ENCODE measurements around the gene IFITM1. TPM values are rescaled to one million over a fixed set of nuclear protein-coding genes. Genes with fewer than 3 reads are reported as not detected.

Gene IFITM1
- total RNA-seq, 1 donor from 2014 or later = 13.3 TPM

DNA sequence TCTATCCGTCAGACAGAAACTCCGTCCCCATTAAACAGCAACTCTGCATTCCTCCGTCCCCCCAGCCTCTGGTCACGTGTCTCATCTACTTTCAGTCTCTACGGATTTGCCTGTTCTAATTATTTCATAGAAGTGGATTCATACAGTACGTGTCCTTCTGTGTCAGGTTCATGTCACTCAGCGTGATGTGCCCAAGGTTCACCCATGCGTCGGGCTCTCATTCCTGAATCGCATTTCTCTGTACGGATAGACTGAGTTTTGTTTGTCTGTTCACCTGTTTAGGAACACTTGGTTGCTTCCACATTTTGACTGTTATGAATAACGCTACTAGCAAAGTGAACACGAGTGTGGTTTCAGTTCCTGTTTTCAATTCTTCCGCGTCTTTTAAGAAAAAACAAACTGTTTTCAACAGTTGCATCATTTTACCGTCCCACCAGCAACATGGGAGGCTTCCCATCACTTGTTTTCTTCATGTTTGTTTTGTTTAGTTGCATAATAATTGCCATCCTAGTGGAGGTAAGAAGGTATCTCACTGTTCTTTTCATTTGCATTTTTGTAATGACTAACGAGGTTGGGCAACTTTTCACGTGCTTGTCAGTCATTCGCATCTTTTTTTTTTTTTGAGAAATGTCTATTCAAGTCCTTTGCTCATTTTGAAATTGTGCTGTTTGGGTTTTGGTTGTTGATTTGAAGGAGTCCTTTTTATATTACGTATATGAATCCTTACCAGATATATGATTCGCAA is 44.5 kb upstream of the IFITM1 start:
- no peak overlapping the region for H3K27ac Mint-ChIP-seq

DNA sequence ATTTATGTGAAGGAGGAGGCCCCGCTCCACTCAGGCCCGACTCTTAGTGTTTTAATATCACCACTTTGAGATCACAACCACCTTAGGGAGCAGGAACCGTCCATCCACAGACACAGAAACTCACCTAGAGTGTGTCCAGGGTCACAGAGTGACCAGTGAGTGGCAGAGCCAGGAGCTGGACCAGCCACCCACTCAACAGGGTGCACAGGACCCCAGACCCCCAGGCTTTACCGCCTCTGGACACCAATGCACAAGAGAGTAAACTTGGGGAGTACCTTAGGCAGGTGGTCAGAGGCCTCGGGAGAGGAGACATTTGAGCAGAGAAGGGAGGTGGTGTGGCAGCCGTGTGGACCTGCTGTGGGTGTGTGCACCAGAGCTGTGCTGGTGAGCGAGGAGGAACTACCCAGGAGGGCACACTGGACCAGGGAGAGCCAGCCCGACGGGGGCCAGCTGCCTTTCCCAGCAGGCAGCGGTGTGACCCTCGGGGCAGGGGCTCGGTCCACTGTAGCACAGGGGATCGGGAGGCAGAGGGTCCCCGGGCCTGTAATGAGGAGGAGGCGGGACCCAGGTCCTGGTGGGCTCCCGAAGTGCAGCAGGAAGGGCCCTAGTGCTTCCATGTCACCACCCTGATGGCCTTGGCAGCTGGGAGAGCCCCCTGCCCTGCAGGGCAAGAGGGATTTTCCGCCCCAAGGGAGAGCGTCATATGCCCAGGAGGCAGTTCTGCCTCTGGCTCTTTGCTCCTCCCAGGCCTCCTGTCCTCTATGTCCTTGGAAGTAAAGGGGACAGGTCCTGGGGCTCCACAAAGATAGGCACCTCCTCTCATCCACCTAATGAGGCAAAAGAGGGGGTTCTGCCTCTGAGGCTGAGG is 43.2 kb upstream of the IFITM1 start:
- peaks cover 3% of the 10 kb centered on the region for H3K4me1 Mint-ChIP-seq
- no peak overlapping the region for H3K4me3 ChIP-seq
- peaks cover 3% of the 10 kb centered on the region for H3K27me3 ChIP-seq
- no peak overlapping the region for H3K4me2 ChIP-seq
- H3K4me3 Mint-ChIP-seq = peak overlapping the region; percentile 27
- no peak overlapping the region for H2AFZ ChIP-seq (replicated peaks)
- H3K9me3 Mint-ChIP-seq = peaks cover 7% of the 10 kb centered on the region
- no peaks in the 10 kb centered on the region for H3K4me1 ChIP-seq
- H3K9ac ChIP-seq = no peak overlapping the region
- peaks cover 3% of the 10 kb centered on the region for H3K27me3 Mint-ChIP-seq (ENCODE audit: insufficient read depth, low read depth)
- no peaks in the 10 kb centered on the region for H3F3A ChIP-seq (ENCODE audit: low read depth)
- TF ChIP-seq EZH2 (IDR thresholded peaks at IDR 0.05) (no peak), EZH2phosphoT487 (IDR thresholded peaks at IDR 0.05) (no peak)
- TF ChIP-seq, protein P1, sequence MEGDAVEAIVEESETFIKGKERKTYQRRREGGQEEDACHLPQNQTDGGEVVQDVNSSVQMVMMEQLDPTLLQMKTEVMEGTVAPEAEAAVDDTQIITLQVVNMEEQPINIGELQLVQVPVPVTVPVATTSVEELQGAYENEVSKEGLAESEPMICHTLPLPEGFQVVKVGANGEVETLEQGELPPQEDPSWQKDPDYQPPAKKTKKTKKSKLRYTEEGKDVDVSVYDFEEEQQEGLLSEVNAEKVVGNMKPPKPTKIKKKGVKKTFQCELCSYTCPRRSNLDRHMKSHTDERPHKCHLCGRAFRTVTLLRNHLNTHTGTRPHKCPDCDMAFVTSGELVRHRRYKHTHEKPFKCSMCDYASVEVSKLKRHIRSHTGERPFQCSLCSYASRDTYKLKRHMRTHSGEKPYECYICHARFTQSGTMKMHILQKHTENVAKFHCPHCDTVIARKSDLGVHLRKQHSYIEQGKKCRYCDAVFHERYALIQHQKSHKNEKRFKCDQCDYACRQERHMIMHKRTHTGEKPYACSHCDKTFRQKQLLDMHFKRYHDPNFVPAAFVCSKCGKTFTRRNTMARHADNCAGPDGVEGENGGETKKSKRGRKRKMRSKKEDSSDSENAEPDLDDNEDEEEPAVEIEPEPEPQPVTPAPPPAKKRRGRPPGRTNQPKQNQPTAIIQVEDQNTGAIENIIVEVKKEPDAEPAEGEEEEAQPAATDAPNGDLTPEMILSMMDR (IDR thresholded peaks at IDR 0.05) = no peak
- DNase-seq (ENCODE audit: low spot score) = no peak
- peak overlapping the region; percentile 42 for H3K27ac Mint-ChIP-seq
- no peaks in the 10 kb centered on the region for H3K9me3 ChIP-seq (ENCODE audit: low read depth)
- H3K36me3 ChIP-seq = no peaks in the 10 kb centered on the region
- H4K20me1 ChIP-seq (ENCODE audit: low read depth) = no peaks in the 10 kb centered on the region
- no peaks in the 10 kb centered on the region for H3K79me2 ChIP-seq (ENCODE audit: low read depth)
- H3K36me3 Mint-ChIP-seq = peaks cover 1% of the 10 kb centered on the region
- H3K27ac ChIP-seq = no peak overlapping the region

More for the DNA sequence above, 44.5 kb upstream of the IFITM1 start:
- Histone ChIP-seq H3K79me2 (ENCODE audit: low read depth) (no peaks in the 10 kb centered on the region), H2AFZ (replicated peaks) (peak overlapping the region; percentile 36), H4K20me1 (ENCODE audit: low read depth) (no peaks in the 10 kb centered on the region), H3K4me2 (no peak overlapping the region), H3K4me1 (no peaks in the 10 kb centered on the region), H3K9me3 (ENCODE audit: low read depth) (no peaks in the 10 kb centered on the region), H3K4me3 (no peak overlapping the region), H3F3A (ENCODE audit: low read depth) (no peaks in the 10 kb centered on the region), H3K36me3 (no peaks in the 10 kb centered on the region), H3K27me3 (peaks cover 3% of the 10 kb centered on the region), H3K27ac (no peak overlapping the region), H3K9ac (no peak overlapping the region)
- Mint-ChIP-seq H3K27me3 (ENCODE audit: insufficient read depth, low read depth) (peaks cover 3% of the 10 kb centered on the region), H3K4me1 (peaks cover 3% of the 10 kb centered on the region), H3K36me3 (peaks cover 1% of the 10 kb centered on the region), H3K4me3 (no peak overlapping the region), H3K9me3 (peaks cover 7% of the 10 kb centered on the region)
- DNase-seq (ENCODE audit: low spot score) = no peak
- TF ChIP-seq, protein P1 (IDR thresholded peaks at IDR 0.05) = no peak
- TF ChIP-seq EZH2 (IDR thresholded peaks at IDR 0.05) = no peak
- TF ChIP-seq EZH2phosphoT487 (IDR thresholded peaks at IDR 0.05) = no peak

DNA sequence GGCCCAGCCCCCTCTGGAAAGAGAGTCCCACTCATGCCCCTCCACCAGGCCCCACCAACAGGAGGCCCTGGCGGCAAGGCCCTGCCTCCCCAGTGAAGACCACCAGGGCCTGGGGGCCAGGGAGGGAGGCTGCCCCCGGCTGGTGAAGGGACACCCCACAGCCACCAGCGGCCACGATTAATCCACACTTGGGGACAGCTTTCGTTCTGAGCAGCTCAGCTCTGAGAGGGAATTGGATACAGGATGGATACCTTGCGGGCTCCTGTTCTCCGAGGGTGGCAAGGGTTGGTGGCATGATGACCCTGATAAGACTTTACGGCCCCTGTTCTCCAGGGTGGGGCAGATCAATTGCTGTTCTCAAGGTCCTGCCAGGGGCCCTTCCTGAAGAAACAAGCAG is 42.5 kb upstream of the IFITM1 start:
- Mint-ChIP-seq H3K4me3 (no peak overlapping the region), H3K27me3 (ENCODE audit: insufficient read depth, low read depth) (peaks cover 3% of the 10 kb centered on the region), H3K4me1 (peaks cover 3% of the 10 kb centered on the region), H3K27ac (no peak overlapping the region), H3K9me3 (peaks cover 7% of the 10 kb centered on the region), H3K36me3 (peaks cover 1% of the 10 kb centered on the region)
- Histone ChIP-seq H3K4me2 (no peak overlapping the region), H3K27ac (no peak overlapping the region), H3K4me3 (no peak overlapping the region), H3K79me2 (ENCODE audit: low read depth) (no peaks in the 10 kb centered on the region), H4K20me1 (ENCODE audit: low read depth) (no peaks in the 10 kb centered on the region), H3K9me3 (ENCODE audit: low read depth) (no peaks in the 10 kb centered on the region), H3K36me3 (no peaks in the 10 kb centered on the region), H3F3A (ENCODE audit: low read depth) (no peaks in the 10 kb centered on the region), H3K4me1 (no peaks in the 10 kb centered on the region), H2AFZ (replicated peaks) (no peak overlapping the region), H3K27me3 (peaks cover 3% of the 10 kb centered on the region), H3K9ac (no peak overlapping the region)
- no peak for DNase-seq (ENCODE audit: low spot score)
- TF ChIP-seq, protein P1 (IDR thresholded peaks at IDR 0.05) = no peak
- no peak for TF ChIP-seq EZH2 (IDR thresholded peaks at IDR 0.05)
- TF ChIP-seq EZH2phosphoT487 (IDR thresholded peaks at IDR 0.05) = no peak
